Upper lobe of right lung (tissue), 1 donor: Measurements from ENCODE around the gene ILF2. TPM values are rescaled to one million over a fixed set of nuclear protein-coding genes. Genes with fewer than 3 reads are reported as not detected.
A peak's percentile ranks its signal among the peaks of the same experiment; 100 is the strongest.
"Not testable (repeated sequence)": the region's sequence is repeated elsewhere in the genome, so short reads cannot be mapped to it uniquely, and the experiment has no call there.

Source experiments
- ATAC-seq: fragments of 200-7000 bp; cut with Tn5 transposase; one replicate; pipeline ENCODE4 v1.9.1; 2020; ENCODE audit warnings: mild to moderate bottlenecking, moderate library complexity
- DNase-seq: peaks from one replicate; pipeline ENCODE4 v3.0.0-alpha.2; 2020
- H3K27ac ChIP-seq: fragments of 200-600 bp; one replicate; pipeline ENCODE4 v1.8.0; 2022
- H3K27me3 ChIP-seq: fragments of 200-600 bp; one replicate; pipeline ENCODE4 v1.8.0; 2022; ENCODE audit warnings: mild to moderate bottlenecking
- H3K36me3 ChIP-seq: fragments of 200-600 bp; one replicate; pipeline ENCODE4 v1.8.0; 2022
- H3K4me1 ChIP-seq: fragments of 200-600 bp; one replicate; pipeline ENCODE4 v1.8.0; 2022
- H3K4me3 ChIP-seq: fragments of 200-600 bp; one replicate; pipeline ENCODE4 v1.8.0; 2022; ENCODE audit warnings: mild to moderate bottlenecking
- H3K9me3 ChIP-seq: fragments of 200-600 bp; one replicate; pipeline ENCODE4 v1.8.0; 2022
- intact Hi-C: fragments of 100-400 bp; cut with DNase I; formaldehyde crosslinking; loops from one replicate; pipeline ENCODE4 v1.11.0; 2022
- long read RNA-seq: library from polyadenylated mRNA; unstranded; transcript quantifications from one replicate; pipeline ENCODE4 v2.0.0, GENCODE V29; 2021
- total RNA-seq: library from RNA; stranded (reverse); fragmentation: NEBNext Ultra II Directional; extraction: Animal tissue kit (Norgen Biotek cat#: 25700); gene quantifications from one replicate; pipeline ENCODE4 v1.2.1, GENCODE V29; 2021
- TF ChIP-seq, protein P1 (sequence below): fragments of 200-600 bp; IDR thresholded peaks from one replicate; pipeline ENCODE4 v1.8.0; 2022; ENCODE audit warnings: antibody characterized with exemption
- donor health status: DM: no; HTN: yes; CAD: no; lungs with severe emphysema.

The ILF2 gene
- total RNA-seq: 86.1 TPM
- long read RNA-seq, transcript ILF2-201 (14 exons, 1,659 nt): major isoform, 87 of 101 reads
- long read RNA-seq, partial matches to known transcripts: 8 of 101 reads
- long read RNA-seq, other reads (novel, unspliced or antisense): 6 of 101 reads

DNA sequence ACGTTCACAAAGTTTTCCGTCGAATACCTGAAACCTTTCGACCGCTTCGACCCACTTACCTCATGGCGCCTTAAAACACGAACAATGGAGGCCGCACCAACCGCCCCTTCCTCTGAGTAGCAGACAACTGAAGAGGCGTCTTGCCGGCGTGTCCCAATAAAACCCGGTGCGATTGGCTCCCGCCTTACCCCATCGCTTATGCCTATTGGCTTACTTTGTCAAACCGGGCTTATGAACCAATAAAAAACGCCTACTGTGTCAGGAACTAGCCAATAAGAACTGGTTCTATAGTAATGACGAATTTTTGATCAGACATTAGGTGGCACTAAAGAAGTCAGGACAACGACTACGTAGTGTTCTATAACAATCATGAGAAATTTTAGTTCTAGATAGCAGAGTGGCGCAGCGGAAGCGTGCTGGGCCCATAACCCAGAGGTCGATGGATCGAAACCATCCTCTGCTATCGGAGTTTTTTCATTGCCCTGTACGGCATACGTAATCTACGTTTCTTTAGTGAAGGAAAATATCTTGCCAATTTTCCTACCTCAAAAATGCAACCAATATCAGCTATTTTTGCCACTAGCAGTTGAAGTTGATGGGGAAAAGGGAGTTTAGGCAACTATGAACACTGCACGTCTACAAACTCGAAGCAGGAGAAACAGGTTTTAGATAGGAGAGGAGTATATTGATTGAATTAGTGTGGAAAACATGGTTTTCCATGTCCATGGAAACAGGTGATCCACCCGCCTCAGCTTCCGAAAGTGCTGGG lies at the start of gene ILF2:
Gene ILF2, minus strand, starts transcription at position 135 of the 769 bp plus-strand sequence. Its CDS starts 71 bp downstream, at position 64.
- Histone ChIP-seq H3K4me1 (peaks cover 10% of the 10 kb centered on the region), H3K36me3 (peaks cover 37% of the 10 kb centered on the region), H3K27me3 (no peaks in the 10 kb centered on the region), H3K4me3 (peak within 1 kb of the TSS; percentile 84), H3K27ac (peak within 1 kb of the TSS; percentile 88), H3K9me3 (no peaks in the 10 kb centered on the region)
- intact Hi-C loops: no loop called here
- peak; percentile 98 for DNase-seq
- TF ChIP-seq, protein P1, sequence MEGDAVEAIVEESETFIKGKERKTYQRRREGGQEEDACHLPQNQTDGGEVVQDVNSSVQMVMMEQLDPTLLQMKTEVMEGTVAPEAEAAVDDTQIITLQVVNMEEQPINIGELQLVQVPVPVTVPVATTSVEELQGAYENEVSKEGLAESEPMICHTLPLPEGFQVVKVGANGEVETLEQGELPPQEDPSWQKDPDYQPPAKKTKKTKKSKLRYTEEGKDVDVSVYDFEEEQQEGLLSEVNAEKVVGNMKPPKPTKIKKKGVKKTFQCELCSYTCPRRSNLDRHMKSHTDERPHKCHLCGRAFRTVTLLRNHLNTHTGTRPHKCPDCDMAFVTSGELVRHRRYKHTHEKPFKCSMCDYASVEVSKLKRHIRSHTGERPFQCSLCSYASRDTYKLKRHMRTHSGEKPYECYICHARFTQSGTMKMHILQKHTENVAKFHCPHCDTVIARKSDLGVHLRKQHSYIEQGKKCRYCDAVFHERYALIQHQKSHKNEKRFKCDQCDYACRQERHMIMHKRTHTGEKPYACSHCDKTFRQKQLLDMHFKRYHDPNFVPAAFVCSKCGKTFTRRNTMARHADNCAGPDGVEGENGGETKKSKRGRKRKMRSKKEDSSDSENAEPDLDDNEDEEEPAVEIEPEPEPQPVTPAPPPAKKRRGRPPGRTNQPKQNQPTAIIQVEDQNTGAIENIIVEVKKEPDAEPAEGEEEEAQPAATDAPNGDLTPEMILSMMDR: peak; percentile 43
- peak; percentile 97 for ATAC-seq

DNA sequence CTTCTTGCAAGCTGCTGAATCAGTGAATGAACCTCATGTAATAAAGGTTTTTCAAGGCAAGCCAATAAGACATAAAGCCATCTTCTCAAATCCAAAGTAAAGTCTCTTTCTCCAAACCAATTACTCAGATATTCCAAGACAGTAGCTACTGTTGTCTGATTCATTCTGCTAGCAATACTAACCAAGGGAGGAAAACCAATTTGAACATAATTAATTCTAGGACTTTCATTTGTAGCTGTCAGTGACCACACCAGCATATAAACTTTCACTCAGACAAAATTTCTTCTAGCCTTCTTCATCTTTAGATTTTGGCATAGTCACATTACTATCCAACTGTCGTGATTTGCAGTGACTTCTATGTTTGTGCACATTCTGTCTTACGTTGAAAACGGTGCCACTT lies 46.5 kb upstream of the ILF2 start:
- Histone ChIP-seq H3K9me3 (no peaks in the 10 kb centered on the region), H3K36me3 (no peaks in the 10 kb centered on the region), H3K4me3 (no peak overlapping the region), H3K27me3 (no peaks in the 10 kb centered on the region), H3K27ac (no peak overlapping the region), H3K4me1 (no peaks in the 10 kb centered on the region)
- intact Hi-C loops: no loop called here
- no peak for DNase-seq
- ATAC-seq: no peak
- TF ChIP-seq, protein P1: no peak

DNA sequence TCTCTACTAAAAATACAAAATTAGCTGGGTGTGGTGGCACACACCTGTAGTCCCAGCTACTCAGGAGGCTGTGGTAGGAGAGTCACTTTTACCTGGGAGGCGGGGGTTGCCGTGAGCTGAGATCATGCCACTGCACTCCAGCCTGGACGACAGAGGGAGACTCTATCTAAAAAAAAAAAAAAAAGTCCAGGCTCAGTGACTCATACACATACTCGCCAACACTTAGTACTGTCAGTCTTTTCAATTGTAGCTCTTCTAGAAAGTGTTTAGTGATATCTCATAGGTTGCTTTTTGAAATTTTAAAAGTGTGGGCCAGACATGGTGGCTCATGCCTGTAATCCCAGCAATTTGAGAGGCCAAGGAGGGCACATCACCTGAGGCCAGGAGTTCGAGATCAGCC lies 45.4 kb upstream of the ILF2 start:
- H3K27me3 ChIP-seq, H3K4me3 ChIP-seq, H3K36me3 ChIP-seq, H3K9me3 ChIP-seq, H3K4me1 ChIP-seq, ATAC-seq, DNase-seq, intact Hi-C loops, H3K27ac ChIP-seq: not testable (repeated sequence)

DNA sequence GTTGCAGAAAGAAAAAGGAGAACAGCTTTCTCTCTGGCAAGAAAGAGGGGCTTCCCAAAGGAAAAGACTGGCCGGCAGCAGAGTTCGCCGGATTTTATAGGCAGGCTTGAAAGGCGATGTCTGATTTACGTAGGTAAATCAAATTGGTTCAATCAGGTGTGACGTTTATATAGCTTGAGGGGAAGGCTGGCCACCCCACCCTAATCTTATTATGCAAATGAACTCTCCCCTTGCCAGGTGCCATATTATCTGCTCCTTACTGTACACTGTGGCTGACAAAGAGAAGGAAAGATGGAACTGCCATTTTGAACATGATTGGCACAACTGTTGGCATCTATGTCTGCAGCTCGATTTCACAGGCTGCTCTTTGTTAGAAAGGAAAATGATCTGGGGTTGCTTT lies 40.2 kb upstream of the ILF2 start:
- Histone ChIP-seq H3K4me3 (no peak overlapping the region), H3K4me1 (no peaks in the 10 kb centered on the region), H3K9me3 (no peaks in the 10 kb centered on the region), H3K36me3 (no peaks in the 10 kb centered on the region), H3K27me3 (no peaks in the 10 kb centered on the region), H3K27ac (no peak overlapping the region)
- no peak for ATAC-seq
- intact Hi-C loops: no loop called here
- TF ChIP-seq, protein P1: no peak
- DNase-seq: no peak

DNA sequence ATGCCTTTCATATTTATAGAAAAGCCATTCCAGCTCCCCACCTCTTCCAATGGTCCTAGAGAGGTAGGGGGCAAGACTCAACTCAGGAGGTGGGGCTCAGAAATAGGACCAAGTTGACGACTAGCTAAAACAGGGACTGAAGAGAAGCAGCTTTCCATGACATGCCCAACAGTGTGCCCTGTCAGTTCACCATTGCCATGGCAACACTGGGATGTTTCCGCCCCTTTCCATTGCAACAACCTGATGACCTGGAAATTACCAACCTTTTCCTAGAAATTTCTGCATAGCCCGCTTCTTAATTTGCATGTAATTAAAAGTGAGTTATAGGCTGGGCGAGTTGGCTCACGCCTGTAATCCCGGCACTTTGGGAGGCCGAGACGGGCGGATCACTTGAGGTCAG lies 34.7 kb upstream of the ILF2 start:
- Histone ChIP-seq H3K4me1 (no peaks in the 10 kb centered on the region), H3K27ac (no peak overlapping the region), H3K4me3 (no peak overlapping the region), H3K36me3 (no peaks in the 10 kb centered on the region), H3K27me3 (no peaks in the 10 kb centered on the region), H3K9me3 (no peaks in the 10 kb centered on the region)
- TF ChIP-seq, protein P1: no peak
- intact Hi-C loops: no loop called here
- ATAC-seq (no peak), DNase-seq (no peak)

DNA sequence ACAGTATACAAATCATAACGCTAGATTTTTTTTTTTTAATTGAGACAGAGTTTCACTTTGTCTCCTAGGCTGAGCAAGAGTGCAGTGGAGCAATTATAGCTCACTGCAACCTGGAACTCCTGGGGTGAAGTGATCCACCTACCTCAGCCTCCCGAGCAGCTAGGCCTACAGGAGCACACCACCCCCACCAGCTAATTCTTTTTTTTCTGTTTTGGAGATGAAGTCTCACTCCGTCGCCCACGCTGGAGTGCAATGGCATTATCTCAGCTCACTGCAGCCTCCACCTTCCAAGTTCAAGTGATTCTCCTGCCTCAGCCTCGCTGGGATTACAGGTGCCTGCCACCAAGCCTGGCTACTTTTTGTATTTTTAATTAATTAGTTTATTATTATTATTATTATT lies 29.0 kb upstream of the ILF2 start:
- intact Hi-C loops: no loop called here
- Histone ChIP-seq H3K27me3 (no peaks in the 10 kb centered on the region), H3K4me3 (no peak overlapping the region), H3K27ac (no peak overlapping the region), H3K36me3 (no peaks in the 10 kb centered on the region), H3K9me3 (no peaks in the 10 kb centered on the region), H3K4me1 (peaks cover 16% of the 10 kb centered on the region)
- TF ChIP-seq, protein P1: no peak
- ATAC-seq: no peak
- DNase-seq: no peak
